Inflammatory macrophage treated with lipopolysaccharide for 4 hours (primary cell): Measurements from ENCODE around the gene NDUFA13.
A peak's percentile ranks its signal among the peaks of the same experiment; 100 is the strongest.

ENCODE experiments used
- DNase-seq: peaks from one replicate; pipeline ENCODE4 v3.0.0-alpha.2; 2020

NDUFA13 gene

DNA sequence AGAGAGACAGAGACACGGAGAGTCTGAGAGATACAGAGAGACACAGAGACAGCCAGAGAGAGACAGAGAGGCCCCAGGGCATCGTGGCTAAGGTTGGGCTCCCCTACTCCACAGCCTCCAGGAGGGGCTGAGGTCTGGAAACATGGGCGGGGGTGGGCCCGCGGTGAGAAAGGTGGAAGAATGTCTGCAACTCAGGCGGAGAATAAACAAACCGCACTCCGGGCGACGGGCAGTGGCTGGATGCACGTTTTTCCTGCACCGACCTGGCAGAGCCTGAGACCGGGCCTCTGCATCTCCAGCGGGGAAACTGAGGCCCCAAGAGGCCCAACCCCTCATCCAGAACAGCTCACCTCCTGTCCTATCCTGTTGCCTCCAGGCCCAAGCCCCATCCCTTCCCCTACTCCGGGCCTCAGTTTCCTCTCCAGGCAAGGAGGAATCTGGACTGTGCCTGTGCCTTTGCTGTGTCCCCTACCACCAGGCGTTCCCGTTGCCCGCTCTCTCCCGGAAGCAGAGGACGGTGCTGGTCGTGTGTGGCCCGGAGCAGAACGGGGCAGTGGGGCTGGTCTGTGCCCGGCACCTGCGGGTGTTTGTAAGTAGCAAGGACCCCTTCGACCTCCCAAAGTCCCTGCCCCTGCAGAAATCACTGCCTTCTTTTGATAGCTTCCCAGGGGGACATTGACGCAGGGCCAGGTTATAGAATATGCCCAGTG is 18.7 kb downstream of the NDUFA13 start:
- DNase-seq, result no peak

DNA sequence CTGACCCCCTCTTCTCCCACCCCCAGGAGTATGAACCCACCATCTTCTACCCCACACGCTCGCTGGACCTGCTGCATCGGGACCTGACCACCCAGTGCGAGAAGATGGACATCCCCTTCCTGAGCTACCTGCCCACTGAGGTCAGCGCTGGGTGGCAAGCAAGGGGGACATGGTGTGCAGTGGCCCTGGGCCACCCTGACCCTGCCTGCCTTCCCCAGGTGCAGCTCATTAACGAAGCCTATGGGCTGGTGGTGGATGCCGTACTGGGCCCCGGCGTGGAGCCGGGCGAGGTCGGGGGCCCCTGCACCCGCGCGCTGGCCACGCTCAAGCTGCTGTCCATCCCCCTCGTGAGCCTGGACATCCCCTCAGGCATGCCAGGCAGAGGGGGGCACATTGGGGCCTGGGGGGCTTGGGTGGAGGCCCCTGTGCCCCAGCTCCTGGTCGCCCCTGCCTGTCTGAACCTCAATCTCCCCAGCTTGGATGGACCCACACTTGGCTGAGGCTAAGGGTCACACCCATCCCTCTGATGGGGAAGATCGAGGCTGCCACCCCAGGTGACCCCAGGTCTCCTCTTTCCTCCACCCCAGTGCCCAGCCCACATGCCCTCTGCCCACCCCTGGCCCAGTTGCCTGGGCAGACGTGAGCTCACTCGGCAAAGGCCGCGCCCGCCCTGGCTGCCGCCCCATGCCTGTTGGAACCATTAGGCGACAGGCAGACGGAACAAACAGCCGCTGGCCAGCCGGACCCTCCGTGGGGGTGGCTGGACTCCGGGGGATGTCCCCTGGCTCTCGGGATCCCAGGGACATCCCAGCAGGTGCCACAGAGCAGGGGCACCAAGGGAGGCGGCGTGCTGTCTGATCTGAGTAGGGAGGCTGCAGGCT is 19.5 kb downstream of the NDUFA13 start:
- DNase-seq, result no peak

DNA sequence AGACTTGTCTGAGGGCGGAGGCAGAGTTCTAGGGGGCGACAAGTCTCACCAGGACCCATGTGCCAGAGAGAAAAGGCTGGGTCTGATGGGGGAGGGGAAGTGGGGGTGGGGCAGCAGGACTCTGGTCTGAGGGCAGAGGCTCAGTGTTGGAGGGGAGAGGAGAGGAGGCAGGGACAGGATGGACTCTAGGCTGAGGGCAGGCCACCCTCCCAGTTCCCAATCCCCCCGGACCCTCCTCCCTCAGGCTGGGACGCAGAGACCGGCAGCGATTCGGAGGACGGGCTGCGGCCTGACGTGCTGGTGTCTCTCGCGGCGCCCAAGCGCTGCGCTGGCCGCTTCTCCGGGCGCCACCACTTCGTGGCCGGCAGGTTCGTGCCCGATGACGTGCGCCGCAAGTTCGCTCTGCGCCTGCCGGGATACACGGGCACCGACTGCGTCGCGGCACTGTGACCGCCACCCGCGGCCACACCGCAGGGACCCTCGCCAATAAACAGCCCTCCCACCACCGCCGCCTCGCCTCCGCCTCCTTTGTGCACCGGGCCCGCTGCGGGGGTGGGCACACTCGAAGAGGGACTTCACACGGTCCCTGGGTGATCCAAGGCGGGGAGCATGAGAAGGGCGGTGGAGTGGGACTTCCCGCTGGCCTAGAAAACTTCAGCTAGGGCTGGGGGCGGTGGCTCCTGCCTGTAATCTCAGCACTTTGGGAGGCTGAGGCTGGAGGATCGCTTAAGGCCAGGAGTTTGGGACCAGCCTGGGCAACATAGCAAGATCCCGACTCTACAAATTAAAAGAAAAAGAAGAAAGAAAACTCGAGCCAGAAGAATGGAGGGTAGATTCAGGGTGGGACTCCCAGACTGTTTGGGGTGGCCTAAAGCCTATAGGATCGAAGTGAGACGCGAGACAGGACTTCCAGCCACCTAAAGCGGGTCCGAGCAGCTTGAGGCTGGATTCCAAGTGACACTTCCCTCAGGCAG is 21.3 kb downstream of the NDUFA13 start:
- no peak for DNase-seq

DNA sequence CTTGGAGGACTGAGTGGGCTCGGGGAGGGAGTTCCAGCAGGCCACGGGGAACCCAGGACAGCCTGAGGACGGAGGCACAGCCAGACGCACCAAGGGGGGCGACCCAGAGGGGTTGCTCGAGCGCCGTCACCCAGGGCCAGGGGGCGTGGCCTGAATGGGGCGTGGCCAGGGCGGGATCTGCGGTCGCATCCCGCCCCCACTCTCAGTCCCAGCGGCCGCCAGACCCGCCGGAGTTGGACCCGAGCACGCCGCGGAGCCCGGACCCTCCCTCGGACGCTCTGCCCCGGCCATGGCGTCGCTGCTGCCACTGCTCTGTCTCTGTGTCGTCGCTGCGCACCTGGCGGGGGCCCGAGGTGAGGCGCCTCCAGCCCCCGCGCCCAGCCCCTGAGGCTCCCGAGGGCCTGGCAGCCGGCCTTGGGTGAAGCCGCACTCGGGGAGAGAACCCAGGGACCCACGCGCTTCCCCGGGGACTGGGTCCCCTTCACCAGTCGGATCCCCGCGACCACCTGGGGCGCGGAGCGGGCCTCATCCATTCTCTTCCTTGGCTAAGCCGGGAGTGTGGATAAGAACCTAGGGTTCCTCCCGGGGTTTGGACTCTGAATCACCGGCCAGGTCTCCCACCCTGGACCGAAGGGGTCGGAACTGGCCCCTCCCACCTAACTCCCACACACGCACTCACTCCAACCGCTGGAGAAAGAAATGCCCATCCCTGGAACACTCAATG is 22.2 kb downstream of the NDUFA13 start, which contains the start of gene CILP2:
CILP2 (plus strand) TSS at position 205 of the 724 bp plus-strand sequence; CDS start at position 290, 85 bp downstream.
- DNase-seq, result no peak

DNA sequence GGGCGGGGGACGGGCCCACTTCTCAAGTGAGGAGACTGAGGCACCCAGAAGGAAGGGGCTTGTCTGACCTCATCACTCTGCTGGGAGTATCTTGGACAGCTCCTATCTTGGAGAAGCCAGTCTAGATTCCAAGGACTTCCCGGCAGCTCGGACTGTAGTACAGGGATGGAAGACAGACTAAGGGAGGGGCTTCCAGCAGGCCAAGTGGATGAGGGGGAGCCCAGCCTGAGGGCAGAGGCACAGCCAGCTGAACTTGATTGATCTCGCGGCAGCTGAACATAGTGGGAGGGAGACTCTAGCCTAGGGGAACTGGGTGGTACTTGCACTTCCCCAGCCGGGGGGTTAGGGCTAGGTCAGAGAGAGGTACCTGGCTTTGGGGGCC is 22.8 kb downstream of the NDUFA13 start:
- no peak for DNase-seq

DNA sequence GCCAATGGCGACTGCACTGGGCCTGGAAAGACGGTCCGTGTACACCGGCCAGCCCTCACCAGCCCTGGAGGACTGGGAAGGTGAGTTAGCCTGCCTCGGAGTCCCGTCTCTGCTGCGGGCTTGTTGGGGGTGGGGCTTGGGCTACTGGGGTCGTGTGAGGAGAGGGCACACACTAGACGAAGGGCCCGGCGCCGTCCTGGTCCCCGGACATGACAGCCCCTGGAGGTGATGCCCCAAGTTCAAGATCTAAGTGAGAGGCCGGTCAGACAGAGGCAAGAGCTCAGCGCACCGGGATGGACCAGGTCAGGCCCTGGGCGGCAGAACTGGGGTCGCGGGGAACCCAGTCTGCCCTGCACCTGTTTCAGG is 23.7 kb downstream of the NDUFA13 start:
- no peak for DNase-seq

DNA sequence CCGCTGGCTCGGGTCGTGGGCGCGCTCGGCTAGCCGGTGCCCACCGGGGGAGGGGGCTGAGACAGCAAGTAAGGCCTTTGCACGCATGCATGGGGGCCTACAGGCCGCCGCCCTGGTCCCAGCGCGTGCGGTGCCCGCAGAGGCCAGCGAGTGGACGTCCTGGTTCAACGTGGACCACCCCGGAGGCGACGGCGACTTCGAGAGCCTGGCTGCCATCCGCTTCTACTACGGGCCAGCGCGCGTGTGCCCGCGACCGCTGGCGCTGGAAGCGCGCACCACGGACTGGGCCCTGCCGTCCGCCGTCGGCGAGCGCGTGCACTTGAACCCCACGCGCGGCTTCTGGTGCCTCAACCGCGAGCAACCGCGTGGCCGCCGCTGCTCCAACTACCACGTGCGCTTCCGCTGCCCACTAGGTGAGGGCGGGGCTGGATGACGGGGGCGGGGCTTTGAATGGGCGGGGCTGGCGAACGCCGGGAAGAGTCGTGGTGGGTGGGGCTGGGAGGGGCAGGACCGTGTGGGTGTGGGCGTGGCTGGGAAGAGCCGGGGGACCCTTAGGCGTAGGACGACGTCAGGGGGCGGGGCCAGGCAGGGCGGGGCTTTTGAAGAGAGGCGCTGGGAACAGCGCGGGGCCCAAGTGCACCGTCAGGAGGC is 24.2 kb downstream of the NDUFA13 start:
- DNase-seq, result peak; percentile 86

DNA sequence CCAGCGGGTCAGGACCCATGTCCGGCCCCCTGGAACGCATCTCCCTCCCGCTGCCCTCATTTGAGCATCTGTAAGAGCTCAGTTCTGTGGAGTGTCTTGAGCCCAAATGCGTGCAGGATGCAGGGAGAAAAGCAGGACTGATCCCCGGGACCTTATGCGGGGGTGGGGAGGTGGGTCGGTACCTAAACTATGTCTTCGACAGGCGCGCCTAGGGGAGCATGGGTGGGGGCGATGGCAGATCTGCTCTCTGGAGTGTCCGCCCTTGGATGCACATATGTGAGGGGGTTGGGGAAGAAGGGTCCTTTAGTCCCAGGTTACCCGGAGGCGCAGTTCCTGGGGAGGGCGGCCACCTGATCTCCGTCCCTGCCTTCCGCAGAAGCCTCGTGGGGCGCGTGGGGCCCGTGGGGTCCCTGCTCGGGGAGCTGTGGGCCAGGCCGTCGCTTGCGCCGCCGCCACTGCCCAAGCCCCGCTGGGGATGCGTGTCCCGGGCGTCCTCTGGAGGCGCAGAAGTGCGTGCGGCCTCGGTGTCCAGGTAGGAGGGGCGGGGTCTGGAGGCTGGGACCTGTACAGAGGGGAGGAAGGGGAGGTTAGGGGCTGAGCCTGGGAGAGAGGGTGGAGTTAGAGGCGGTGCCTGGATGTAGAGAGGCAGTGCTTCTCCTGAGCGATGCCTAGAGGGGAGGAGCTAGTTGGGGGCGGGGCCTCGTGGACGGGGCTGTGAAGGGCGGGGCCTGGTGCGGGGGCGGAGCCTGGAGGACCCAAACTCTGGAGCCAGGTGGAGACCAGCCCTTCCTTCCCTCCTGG is 24.9 kb downstream of the NDUFA13 start:
- peak; percentile 38 for DNase-seq

DNA sequence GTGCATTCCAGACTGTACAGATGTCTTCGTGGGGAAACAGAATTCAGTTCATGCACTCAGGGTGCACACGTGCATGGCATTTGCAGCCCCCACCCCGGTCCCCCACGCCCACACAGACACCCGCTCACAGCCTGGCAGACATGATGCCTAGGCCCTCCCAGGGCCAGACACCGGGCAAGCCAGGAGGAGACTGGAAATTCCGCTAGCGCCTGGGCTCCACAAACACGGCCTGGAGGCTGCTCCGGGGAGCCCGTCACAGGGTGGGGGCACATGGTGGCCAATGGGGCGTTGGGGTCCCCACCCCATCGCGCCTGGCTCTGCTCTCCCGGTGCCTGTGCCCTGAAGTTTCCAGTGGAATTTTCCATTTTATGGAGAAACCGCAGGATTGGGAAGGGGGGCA is 25.6 kb downstream of the NDUFA13 start:
- no peak for DNase-seq

DNA sequence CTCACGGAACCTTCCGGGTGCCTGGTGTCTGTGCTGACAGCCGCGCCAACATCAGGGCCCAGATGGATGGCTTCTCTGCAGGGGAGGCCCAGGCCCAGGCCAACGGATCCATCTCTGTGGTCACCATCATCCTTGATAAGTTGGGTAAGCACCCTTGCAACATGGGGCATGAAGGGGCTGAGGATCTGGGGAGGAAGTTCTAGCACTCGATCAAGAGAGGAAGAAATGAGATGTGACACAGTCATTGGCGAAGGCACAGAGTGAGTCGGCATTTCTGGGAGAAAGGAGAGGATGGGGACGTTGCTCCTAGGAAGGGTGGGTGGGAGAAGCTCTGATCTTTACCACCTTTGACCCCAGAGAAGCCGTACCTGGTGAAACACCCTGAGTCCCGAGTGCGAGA is 26.5 kb downstream of the NDUFA13 start:
- peak; percentile 70 for DNase-seq

DNA sequence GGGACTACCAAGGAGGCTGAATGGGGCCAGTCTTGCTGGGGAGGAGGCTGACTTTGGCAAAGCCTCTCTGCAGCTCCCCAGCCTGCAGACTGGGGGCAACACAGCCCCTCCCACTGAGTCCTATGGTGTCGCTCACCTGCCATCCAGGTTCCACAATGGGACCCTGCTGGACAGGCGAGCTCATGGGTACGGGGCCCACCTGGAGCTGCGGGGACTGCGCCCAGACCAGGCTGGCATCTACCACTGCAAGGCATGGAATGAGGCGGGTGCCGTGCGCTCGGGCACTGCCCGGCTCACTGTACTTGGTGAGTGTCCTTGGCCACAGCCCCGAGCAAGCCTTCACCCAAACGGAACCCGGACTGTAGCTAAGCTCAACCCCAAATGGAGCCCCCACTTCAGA is 27.1 kb downstream of the NDUFA13 start:
- no peak for DNase-seq

DNA sequence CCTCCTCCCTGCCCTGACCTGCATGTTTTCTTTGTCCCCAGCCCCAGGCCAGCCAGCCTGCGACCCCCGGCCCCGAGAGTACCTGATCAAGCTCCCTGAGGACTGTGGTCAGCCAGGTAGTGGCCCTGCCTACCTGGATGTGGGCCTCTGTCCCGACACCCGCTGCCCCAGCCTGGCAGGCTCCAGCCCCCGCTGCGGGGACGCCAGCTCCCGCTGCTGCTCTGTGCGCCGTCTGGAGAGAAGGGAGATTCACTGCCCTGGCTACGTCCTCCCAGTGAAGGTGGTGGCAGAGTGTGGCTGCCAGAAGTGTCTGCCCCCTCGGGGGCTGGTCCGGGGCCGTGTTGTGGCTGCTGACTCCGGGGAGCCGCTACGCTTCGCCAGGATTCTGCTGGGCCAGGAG is 27.6 kb downstream of the NDUFA13 start:
- no peak for DNase-seq

DNA sequence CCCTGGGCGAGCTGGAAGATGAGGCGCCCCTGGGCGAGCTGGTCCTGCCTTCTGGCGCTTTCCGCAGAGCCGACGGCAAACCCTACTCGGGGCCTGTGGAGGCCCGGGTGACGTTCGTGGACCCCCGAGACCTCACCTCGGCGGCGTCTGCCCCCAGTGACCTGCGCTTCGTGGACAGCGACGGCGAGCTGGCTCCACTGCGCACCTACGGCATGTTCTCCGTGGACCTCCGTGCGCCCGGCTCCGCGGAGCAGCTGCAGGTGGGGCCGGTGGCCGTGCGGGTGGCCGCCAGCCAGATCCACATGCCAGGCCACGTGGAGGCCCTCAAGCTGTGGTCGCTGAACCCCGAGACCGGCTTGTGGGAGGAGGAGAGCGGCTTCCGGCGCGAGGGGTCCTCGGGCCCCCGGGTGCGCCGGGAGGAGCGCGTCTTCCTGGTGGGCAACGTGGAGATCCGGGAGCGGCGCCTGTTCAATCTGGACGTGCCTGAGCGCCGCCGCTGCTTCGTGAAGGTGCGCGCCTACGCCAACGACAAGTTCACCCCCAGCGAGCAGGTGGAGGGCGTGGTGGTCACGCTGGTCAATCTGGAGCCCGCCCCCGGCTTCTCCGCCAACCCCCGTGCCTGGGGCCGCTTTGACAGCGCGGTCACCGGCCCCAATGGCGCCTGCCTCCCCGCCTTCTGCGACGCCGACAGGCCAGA is 28.4 kb downstream of the NDUFA13 start:
- no peak for DNase-seq

DNA sequence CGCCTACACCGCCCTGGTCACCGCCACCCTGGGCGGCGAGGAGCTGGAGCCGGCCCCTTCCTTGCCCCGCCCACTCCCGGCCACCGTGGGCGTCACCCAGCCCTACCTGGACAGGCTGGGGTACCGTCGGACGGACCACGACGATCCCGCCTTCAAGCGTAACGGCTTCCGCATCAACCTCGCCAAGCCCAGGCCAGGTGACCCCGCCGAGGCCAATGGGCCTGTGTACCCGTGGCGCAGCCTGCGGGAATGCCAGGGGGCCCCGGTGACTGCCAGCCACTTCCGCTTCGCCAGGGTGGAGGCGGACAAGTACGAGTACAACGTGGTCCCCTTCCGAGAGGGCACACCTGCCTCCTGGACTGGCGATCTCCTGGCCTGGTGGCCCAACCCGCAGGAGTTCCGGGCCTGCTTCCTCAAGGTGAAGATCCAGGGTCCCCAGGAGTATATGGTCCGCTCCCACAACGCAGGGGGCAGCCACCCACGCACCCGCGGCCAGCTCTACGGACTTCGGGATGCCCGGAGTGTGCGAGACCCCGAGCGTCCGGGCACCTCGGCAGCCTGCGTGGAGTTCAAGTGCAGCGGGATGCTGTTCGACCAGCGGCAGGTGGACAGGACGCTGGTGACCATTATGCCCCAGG is 29.0 kb downstream of the NDUFA13 start:
- no peak for DNase-seq

DNA sequence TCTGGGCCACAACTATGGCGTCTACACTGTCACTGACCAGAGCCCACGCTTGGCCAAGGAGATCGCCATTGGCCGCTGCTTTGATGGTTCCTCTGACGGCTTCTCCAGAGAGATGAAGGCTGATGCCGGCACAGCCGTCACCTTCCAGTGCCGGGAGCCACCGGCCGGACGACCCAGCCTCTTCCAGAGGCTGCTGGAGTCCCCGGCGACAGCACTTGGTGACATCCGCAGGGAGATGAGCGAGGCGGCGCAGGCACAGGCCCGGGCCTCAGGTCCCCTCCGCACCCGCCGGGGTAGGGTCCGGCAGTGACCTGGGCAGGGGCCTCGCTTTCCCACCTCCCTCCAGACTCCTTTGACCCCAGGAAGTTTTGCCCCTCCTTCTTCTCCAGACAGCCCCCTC is 29.7 kb downstream of the NDUFA13 start:
- DNase-seq, result no peak

DNA sequence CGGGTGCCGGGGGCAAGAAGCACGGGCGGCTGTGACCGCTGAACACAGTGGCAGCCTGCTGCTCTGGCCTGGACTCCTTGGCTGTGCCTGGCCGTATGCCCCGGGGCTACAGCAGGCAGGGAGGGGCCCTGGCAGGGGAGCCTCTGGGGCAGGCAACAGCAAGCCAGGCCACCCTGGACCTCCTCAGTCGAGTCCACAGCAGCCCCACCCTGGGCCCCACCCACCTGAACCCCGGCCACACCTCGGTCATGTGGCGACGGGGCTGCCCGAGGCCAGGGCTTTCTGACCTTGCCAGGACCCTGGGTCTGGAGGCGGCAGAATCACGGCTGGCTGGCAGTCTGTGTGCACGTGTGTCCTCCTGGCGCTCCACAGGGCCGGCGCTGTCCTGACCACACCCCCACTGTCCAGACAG is 30.7 kb downstream of the NDUFA13 start:
- DNase-seq, result no peak

DNA sequence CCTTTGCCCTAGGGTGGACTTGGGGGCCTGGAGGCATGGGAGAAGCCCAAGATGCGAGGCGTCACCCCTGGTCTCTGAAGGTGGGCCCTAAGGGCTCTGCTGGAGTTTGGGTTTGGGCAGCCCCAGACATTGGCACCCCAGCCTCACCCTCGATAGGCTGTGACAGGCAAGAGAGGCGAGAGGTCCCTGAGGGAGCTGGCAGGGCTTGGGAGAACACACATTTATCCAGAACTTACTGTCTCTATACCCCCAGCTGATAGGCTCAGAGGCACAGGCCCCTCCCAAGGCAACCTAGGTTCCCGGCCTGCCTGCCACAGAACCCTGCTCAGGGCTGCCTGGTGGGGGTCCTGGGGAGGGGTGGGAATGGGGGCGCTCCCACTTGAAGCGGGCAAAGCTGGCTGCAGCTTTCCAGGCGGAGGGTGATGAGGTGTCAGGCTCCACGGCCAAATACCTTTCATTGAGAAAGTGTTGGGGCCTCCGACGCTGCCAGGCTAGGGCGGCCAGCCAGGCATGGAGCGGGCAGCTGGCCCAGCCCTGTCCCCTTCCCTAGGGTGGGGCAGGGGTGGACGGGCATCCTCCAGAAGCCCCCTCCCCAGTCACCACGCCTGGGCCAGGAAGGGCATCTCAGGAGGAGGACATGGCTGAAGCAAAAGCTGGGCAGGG is 31.8 kb downstream of the NDUFA13 start:
- DNase-seq, result no peak

DNA sequence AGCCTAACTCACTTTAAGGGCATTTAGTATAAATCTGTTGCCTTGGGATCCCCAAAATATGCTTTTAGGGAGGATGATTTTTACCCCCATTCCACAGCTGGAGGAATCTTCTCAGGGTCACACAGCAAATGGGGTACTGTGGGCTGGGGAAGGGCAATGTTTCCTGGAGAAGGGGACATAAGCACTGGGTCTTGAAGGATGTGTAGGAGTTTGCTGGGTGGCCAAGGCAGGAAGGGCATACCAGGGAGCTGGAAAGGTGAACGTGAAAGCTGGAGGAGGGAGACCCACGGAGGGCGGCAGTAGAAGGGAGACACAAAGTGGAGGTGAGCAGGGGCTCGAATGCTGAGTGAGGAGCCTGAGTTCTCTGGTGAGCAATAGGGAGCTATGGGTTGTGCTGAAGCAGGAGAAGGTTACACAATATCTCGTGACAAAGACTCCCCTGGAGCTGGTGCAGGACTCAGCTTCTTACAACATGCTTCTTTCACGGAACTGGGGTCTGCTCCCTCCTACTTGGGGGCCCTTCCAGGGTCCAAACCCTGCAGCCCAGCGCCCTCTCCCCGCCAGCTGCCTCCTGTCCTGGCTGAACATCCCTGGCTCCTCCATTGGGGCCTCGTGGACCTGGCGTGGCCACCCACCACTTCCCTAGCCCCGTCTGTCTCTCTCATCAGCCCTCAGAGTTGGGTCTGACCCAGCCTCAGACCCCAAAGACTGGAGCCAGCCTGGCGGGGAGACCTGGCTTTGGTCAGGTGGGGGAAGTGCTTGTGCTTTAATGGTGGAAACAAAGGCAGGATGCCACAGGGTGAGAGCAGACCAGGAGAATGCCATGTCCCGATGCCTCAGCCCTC is 33.1 kb downstream of the NDUFA13 start:
- no peak for DNase-seq
